NCI-H187 treated with DMSO at 0.1 percent for 48 hours (cell line): ENCODE measurements around the gene NHP2.
"Not testable (repeated sequence)": the region's sequence is repeated elsewhere in the genome, so short reads cannot be mapped to it uniquely, and the experiment has no call there.

Experiments used
- DNase-seq: peaks from one replicate; lab custom pipeline; 2025; lab: John Stamatoyannopoulos, UW

Gene NHP2

GRCh38 chr5:178130576-178131445, 22.9 kb downstream of the NHP2 start, which contains the start of gene RMND5B:
Gene RMND5B, plus strand, starts transcription at chr5:178131014. Its CDS starts 7,106 bp downstream, at chr5:178138120.
- no peak for DNase-seq

GRCh38 chr5:178130234-178130575, 23.5 kb downstream of the NHP2 start:
- DNase-seq: not testable (repeated sequence)

GRCh38 chr5:178129296-178129695, 24.4 kb downstream of the NHP2 start:
- DNase-seq: no peak

- DNase-seq: not testable (repeated sequence)
Measured at GRCh38 chr5:178127300-178128009, 26.2 kb downstream of the NHP2 start.

GRCh38 chr5:178126556-178126955, 27.1 kb downstream of the NHP2 start:
- no peak for DNase-seq

- DNase-seq: no peak
Measured at GRCh38 chr5:178125253-178125906, 28.3 kb downstream of the NHP2 start.

GRCh38 chr5:178123966-178124925, 29.4 kb downstream of the NHP2 start:
- DNase-seq: no peak

GRCh38 chr5:178123094-178123965, 30.4 kb downstream of the NHP2 start:
- no peak for DNase-seq

- no peak for DNase-seq
Measured at GRCh38 chr5:178122346-178122745, 31.3 kb downstream of the NHP2 start.

- no peak for DNase-seq
Measured at GRCh38 chr5:178121391-178122276, 32.1 kb downstream of the NHP2 start.

- DNase-seq: peak; percentile 71
Measured at GRCh38 chr5:178120607-178121357, 32.9 kb downstream of the NHP2 start.

- DNase-seq: no peak
Measured at GRCh38 chr5:178119915-178120606, 33.6 kb downstream of the NHP2 start.

- no peak for DNase-seq
Measured at GRCh38 chr5:178117923-178118701, 35.6 kb downstream of the NHP2 start.

GRCh38 chr5:178116143-178116885, 37.4 kb downstream of the NHP2 start:
- DNase-seq: no peak

- no peak for DNase-seq
Measured at GRCh38 chr5:178115814-178116142, 37.9 kb downstream of the NHP2 start.

GRCh38 chr5:178115136-178115813, 38.4 kb downstream of the NHP2 start:
- DNase-seq: no peak
